ENCODE measurements around the gene RNGTT.
A peak's percentile ranks its signal among the peaks of the same experiment; 100 is the strongest.
"Not testable (repeated sequence)": the region's sequence is repeated elsewhere in the genome, so short reads cannot be mapped to it uniquely, and the experiment has no call there.

RNGTT gene

DNA sequence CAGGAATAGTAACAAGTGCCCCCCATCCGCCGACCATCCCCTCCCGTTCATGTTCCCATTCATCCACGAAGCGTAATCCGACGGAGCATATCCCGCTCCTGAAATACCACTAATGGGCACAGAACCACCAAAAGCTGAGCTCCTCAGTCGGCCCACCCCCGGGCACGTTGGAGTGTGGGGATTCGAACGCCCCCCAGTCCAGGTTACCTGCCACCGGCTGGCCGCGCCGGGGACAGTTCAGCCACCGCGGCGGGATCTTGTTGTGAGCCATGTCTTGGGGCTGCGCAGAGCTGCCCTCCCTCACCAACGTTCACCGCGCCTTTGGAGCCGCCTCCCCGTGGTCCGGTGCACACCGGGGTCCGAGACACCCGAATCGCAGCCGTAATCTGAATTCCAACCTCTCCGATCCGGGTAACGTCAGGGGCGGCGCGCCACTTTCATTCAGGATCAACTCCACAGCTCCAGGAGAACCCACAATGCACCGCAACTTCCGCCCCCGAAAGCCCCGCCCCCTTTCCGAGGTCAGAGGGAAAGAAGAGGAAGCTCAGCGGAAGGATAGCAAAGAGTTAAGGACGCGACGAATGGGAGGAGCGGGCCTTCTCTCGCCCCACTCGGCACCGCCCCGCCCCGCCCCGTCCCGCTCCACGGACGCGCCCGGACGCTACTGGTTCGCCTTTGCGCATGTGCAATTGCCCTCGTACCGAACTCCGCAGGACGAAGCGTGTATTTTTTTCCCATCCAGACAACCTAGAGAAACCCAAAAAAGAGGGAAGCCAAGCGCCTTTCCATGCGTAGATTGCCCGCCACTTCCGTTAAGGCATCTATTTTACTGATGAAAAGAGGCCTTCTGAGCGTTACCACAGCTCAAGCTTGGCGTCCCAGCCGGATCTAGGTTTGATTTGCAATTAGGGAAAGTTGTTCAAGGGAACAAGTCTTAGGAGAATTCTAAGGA, at the start of gene RNGTT:
Gene RNGTT, minus strand, starts transcription at position 480 of the 952 bp plus-strand sequence. Its CDS starts 209 bp downstream, at position 271.
- peak; percentile 99 for DNase-seq

DNA sequence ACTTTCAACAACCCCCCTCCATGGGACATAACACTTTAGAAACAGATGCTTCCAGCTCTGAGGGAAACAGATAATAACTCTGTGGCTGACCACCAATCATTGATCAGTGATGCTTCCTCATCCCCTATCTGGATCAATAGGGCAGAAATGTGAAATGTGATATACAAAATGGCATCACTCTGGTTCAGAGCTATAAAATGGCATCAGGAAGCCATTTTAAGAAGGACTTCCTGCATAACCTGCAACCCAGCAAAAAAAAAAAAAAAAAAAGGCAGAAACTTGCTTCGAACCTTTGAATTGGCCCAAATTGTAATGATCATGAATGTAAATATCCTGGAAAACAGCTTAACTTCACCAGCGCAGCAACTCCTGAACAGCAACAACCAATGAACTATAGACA, 48.0 kb upstream of the RNGTT start:
- DNase-seq, result no peak

DNA sequence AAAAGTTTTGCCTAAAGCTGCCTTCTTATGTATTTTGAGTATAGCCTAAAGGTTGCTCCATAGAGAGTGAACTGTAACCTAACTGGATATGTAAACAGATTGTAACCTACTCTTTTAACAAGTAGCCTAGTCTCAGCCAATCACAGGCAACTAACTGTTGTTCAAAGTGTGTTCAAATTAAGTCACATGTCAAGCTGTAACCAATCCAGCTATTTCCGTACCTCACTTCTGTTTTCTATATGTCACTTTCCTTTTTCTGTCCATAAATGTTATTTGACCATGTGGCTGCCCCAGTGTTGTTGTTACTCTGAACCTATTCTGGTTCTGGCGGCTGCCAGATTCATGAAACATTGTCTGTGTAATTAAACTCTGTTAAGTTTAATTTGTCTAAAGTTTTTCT, 47.4 kb upstream of the RNGTT start:
- DNase-seq, result no peak

DNA sequence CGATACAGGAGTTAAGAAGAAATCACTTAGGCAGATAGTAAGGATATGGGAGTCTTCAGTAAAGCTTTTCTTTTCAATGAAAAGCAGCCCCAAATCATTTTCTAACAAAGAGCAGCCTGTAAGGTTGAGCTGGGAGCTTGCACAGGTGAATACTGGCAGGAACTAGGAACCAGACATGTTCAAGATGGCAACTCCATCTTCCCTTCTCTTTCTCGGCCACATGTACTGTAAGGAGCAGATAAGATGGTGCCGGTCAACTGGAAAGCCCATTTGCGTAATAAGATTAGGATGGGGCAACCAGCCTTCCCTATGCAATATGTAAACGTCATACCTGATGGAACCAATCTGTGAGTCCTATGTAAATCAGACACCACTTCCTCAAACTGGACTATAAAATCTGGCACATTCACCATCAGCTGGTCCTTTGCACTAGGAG, 46.2 kb upstream of the RNGTT start:
- DNase-seq, result no peak

DNA sequence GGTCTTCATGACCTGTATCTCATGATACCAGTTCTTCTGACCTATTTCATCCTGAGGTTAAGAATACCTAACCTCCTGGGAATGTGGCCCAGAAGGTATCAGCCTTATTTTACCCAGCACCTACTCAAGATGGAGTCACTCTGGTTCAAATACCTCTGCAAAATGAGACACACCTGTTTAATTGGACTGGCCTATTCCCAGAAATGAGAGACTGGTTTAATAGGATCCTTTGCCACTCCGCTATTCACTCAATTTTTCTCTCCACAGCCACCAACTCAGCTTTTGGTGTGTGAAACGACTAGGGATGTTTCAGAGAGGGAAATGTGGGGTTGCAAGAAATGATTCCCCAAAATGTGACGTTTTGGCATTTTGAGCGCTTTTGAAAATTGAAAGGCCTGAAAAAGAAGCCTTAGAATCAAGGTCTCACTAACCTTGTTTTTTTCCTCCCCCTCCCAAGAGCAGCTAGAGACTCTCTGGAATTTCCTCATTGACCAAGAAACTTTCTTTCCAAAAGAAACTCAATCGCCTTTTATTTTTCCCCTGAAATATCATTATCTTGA, 45.5 kb upstream of the RNGTT start:
- no peak for DNase-seq

DNA sequence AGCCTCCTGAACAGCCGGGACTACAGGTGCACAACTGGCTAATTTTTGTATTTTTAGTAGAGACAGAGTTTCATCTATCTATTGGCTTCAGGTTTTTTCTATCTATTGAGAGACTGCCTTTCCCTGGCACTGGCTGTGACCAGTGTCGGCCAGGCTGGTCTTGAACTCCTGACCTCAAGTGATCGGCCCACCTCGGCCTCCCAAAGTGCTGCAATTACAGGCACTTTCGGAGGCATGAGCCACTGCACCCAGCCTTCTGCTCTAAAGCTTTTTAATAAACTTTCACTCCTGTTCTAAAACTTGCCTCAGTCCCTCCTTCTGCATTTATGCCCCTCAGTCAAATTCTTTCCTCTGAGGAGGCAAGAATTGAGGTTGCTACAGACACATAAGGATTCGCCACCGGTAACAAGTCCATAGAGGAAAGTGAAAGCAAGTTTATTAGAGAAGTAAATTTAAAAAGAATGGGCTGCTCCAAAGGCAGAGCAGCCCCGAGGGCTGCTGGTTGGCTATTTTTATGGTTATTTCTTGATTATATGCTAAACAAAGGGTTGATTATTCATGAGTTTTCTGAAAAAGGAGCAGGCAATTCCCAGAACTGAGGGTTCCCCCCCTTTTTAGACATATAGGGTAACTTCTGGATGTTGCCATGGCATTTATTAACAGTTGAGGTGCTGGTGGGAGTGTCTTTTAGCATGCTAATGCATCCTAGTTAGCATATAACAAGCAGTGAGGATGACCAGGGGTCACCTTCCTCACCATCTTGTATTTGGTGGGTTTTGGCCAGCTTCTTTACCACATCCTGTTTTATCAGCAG, 44.8 kb upstream of the RNGTT start:
- DNase-seq, result no peak

DNA sequence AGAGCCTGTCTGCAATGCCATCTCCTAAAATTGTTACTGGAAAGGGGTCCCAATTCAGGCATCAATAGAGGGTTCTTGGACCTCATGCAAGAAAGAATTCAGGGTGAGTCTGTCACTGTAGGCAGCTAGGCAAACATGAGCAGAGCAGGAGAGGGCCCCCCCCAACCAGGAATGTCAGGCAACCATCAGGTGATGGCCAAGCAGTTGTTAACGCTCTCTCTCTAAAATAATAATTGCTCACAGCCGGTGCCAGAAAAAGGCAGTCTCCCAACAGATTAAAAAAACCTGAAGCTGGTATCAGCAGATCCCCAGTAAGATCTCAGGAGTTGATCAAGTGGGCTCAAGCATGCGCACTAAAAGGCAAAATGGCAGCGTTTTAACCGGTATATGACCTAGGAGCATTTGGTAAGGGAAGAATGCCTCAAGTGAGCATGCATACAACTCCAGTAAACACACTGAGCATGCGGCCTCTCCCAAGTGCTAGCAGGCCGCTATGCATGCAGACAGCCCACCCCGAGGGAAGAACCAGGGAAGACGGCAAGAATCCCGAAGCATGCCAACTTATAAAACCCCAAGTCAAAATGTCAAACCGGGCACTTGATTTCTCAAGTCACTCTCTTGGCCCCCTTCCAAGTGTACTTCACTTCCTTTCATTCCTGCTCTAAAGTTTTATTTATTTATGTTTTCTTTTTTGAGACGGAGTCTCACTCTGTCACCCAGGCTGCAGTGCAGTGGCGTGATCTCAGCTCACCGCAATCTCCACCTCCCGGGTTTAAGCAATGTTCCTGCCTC, 44.0 kb upstream of the RNGTT start:
- no peak for DNase-seq

DNA sequence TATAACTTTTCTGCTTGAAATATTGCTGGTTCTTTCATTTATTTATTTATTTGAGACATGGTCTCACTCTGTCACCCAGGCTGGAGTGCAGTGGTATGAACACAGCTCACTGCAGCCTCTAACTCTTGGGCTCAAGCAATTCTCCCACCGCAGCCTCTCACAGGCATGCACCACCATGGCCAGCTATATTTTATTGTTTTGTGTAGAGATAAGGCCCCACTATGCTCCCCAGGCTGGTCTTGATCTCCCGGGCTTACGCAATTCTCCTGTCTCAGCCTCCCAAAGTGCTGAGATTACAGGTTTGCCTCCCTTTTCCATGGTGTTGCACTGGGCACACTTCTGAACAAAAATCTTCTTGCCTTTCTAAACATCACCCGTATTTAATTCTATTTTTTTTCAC, 39.1 kb upstream of the RNGTT start:
- DNase-seq, result no peak

DNA sequence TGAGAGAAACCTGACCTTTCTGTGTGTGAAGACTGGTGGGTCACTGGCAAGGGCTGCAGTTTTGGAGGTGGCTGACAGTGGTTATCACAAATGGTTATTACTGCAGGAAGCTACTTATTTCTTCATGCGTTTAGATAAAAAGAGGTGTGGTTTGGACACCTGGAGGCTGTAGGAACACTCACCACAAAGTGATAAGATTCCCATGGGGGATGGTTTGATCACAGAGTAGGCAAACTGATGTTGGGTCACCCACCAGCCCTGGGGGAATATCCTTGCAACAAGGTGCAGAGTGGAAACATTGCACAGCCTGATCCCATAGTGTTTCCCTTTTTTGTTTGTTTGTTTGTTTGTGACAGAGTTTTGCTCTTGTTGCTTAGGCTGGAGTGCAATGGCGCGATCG, 33.9 kb upstream of the RNGTT start:
- DNase-seq, result no peak

DNA sequence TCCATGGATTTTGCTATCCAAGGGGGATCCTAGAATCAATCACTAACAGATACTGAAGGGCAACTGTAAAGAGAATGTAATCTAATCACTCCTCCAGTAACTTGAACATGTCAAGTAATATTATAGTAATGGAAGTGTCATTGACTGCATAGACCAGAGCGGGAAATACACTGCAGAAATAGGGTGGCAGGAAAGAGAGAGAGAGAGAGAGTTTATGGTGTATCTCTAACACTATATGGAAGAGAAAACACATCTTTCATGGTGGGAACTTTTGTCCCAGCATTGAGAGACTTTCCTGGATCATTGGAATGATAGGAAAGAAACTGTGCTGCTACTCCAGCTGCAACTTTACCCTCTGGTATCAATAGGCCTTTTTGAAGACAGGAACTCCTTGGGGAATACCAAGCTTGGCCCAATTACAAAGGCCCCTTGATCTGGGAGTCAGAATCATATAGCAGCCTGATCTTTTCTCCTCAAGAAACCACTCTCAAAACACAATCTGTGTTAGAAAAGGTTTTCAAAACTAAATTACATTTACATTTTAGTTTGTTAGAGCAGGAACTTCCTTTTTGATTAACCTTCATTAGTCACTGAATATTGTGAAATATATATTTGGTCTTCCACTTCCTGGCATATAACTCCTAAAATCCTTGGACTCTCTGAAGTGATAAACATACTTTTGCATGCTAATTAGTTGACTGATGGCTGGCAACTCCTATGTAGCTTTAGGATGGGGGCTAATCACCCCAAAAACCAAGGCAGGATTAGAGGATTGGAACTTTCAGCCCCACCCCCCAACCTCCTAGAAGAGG, 29.5 kb upstream of the RNGTT start:
- no peak for DNase-seq

DNA sequence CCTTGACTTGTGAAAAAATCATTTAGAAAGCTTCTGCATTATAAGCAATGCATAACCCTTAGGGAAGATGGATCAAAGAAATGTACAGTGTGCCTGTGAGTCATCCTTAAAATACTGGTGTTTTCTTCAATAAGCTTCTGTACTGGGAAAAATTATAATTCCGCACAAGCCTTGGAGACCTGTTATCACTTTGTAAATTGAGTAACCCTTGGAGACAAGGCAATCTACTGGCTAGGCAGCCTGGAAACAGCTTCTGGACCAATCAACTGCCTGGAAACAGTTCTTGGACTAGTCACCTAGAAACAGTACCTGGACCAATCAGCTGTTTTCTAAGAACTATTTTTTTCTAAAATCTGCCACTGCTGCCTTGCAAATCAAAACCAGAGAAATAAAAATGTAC, 25.8 kb upstream of the RNGTT start:
- no peak for DNase-seq

DNA sequence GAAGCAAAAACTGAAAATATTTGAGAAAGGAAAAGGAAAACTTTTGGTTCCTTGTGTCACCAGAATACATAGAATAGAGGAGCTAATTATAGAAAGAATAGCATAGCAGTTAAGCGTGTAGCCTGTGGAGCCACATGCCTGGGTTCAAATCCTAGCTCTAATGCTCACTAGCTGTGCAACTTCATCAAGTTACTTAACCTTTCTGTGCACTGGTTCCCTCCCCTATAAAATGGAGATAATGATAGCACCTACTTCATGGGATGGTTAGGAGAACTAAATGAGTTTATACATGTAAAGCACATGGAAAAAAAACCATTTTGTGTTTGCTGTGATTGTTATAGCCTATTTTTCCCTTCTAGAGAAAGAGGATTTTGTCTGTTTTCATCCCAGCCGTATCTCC, 24.5 kb upstream of the RNGTT start:
- DNase-seq, result no peak

DNA sequence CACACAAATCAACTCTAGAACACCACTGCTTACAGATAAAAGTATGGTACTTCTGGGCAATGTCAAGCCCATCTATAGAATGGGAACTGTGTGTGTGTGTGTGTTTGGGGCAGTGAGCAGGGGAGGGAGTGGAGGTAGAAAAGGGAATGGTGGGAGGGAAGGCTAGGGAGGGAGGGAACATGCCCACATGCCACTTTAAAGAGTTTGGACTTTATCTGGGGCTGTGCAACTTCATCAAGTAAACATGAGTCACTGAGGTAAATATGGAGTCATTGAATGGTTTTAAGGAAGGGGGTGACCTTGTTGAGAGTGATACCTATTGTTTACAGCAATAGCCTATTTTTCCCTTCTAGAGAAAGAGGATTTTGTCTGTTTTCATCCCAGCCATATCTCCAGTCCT, 22.5 kb upstream of the RNGTT start:
- no peak for DNase-seq

DNA sequence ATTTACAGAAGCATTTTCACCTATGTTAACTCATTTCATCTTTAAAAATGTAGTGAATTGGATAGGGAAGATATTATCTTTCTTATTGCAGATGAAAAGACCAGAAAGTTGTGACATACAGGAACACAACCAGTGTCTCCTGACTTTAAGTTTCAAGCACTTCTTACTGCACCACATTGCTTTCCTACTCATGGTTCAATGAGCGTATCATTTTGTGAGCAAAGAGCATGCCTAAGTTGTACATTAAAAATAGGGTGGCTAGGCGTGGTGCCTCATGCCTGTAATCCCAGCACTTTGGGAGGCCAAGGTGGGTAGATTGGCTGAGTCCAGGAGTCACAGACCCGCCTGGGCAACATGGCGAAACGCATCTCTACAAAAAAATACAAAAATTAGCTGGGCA, 21.2 kb upstream of the RNGTT start:
- DNase-seq, result no peak

DNA sequence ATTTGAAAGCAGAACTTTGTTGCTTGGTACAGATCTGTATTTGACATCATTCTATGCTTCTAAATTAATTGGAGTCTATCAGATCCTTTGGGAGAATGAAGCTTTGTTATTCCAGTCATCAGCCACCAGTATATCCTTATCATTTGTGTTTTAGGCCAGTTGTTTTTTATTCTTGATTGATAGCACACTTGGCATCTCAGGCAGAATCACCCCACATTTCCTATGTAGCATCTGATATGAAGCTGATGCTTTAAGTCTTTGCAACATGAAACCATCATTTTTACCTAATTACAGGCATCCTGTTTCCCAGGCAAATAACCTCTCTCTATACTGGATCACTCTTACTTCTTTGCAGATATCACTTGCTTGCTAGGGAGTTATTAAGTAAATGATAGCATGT, 20.7 kb upstream of the RNGTT start:
- no peak for DNase-seq

DNA sequence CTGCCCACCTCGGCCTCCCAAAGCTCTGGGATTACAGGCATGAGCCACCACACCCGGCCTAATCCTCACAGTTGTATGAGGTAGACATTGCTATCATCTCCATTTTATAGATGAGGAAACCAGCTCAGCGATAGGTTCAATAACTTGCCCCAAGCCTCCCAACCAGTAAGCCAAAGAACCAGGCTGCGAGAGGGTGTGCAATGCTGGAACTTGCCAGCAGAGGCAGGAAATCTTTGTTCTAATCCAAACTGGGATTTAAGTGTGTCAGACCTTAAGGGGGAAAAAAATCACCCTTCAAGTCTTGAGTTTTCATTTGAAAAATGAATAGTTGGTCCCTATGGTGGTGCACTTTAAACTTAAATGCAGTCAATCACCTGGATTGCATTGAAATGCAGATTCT, 20.1 kb upstream of the RNGTT start:
- DNase-seq, result peak in 1 of 2 experiments; percentile 7

DNA sequence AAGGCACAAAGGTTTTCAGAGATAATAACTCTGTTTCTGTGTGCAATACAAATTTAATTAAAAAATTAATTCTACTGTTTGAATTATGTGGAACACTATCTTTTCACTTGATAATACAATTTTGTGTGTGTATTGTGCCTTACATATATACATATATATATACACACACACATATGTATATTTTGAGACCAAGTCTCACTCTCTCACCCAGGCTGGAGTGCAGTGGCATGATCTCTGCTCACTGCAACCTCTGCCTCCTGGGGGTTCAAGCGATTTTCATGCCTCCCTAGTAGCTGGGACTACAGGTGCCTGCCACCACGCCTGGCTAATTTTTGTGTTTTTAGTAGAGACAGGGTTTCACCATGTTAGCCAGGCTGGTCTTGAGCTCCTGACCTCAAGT, 19.7 kb upstream of the RNGTT start:
- DNase-seq, result not testable (repeated sequence)

DNA sequence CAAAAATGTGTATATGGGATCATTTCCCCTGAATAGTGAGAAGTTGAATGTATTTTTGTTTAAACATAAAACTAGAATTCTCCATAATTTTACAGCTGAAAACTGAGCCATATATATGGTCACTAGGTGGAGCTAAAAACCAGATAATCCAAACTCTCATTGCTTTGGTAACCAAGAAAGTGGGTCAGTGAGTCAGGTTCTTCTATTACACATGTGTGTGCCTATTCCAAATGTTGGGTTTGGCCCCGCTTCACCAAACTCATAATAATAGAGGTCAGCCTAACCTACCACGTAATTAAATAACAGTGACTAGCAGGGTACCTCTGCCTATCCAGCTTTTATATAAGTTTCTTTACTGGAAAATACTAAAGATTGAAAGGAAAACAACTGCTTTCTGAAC, 19.3 kb upstream of the RNGTT start:
- DNase-seq, result peak; percentile 8 to 26

DNA sequence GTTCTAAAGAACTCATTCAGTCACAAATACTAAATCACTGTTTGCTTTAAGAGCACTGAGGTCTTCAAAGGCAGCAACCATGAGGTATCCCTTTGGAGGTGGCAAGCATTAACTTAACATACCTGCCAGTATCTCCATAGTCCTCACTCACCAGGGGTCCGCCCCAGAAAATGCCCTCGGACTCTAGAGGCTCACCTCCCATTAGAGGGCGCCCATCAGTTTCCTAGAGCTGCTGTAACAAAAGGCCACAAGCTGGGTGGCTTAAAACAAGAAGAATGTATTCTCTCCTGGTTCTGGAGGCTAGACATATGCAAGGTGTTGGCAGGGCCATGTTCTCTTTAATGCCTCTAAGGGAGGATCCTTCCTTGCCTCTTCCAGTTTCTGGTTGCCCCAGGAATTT, 12.0 kb upstream of the RNGTT start:
- DNase-seq, result no peak

DNA sequence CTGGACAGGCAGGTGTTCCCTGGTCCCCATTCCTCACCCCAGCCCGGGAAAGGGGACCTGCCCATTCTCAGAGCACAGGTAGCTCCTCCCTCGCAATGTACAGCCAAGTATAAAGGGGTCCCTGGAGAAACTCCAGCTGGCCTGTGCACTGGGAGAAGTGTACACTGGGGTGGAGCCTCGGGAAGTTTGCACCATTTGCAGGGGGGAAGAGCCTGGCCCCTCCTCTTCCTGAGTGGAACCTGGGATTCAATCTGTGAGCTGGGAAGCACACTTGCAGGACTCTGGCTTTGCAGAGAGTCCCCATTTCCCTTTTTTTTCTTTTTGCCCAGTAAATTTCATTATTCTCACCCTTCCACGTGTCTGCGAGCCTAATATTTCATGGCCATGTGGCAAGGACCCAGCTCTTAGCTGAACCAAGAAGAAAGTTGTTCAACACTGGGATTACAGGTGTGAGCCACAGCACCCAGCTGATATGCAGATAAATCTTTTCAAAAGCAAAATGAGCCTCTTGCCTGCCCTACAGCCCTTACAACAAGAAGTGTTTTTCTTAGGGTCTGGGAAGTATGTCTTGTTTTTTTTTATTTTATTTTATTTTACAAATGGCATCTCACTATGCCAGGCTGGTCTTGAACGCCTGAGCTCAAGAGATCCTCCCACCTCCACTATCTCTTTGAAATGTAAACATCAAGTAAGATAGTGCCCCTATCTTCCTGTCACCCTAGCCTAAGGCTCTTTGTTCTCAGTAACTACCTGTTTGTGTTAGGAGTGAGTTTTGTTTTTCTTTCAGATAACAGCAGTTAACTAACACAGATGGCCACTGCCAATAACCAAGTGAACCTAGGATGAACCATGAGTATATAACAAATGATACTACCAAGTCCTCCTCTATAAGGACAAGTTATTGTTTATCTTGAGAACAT, 9.3 kb upstream of the RNGTT start:
- no peak for DNase-seq

DNA sequence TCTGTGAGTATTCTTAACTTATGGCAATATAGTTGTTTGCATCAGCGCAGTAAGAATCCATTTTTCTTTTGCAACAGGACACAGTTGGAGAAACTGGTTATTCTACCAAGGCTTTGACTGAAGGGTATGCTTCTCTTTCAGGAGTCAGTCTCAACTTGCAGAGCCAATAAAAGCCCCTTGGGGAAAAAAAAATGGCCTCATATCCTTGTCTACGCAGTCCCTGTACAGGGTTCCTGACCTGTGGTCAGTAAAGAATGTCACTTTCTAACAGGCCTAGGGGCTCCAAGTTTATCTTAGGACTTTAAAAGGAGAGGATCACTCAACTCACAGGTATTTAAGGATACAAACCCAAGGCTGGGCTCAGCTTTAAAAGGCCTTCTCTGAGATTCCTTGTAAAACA, 6.9 kb upstream of the RNGTT start:
- DNase-seq, result no peak
